Measurements from ENCODE around the gene PBXIP1. TPM values are rescaled to one million over a fixed set of nuclear protein-coding genes. Genes with fewer than 3 reads are reported as not detected.
A peak's percentile ranks its signal among the peaks of the same experiment; 100 is the strongest.

The PBXIP1 gene
- total RNA-seq, 1 experiment from 2014 or later, result 48.1 TPM

DNA sequence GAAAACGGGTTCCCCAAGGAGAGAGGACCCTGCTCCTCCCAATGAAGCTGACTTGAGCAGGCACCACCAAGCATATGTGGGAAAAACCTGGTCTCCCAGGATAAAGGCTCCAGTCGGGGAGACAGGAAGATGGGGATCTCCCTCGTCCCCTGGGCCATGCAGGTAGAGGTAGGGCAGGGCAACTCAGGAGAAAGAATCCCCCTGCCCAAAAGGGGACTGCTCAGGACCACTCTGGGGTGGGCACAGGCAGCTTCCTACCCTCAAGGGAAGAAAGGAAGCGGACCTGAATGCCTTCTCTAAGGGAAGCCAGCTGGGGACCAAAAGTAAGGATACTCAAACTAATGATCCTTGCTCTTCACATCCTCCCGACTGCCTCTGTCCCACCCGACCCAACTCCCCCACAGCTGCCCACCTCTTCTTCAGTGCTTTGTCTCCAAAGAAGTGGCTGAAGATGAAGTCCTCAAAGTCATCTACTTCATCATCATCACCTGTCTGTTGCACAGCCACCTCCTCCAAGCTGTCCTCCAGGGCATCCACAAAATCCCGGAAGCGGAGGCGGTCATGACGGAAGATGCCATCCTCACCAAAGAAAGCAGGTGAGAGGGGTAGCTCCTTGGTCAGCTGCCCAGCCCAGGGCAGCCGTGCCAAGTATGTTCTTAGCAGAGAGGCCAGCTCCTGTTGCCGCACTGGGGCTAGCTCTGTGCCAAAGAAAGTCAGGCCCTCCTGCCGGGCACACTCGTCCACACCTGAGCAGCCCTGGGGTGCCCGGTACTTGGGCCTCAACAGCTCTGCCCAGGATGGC, 10.5 kb downstream of the PBXIP1 start:
- BruUV-seq (replicated peaks), result no TSS peak
- Mint-ChIP-seq H3K27ac (ENCODE audit: unreplicated experiment) (no peak overlapping the region), H3K4me1 (ENCODE audit: low read depth, unreplicated experiment) (peaks cover 14% of the 10 kb centered on the region), H3K4me3 (ENCODE audit: low read depth, unreplicated experiment) (no peak overlapping the region), H3K36me3 (ENCODE audit: insufficient read depth, unreplicated experiment) (peaks cover 12% of the 10 kb centered on the region), H3K27me3 (ENCODE audit: unreplicated experiment) (no peaks in the 10 kb centered on the region), H3K9me3 (ENCODE audit: low read depth, unreplicated experiment) (no peaks in the 10 kb centered on the region)
- DNase-seq, result no peak
- CTCF ChIA-PET, result interaction anchor here (1.0 kb wide), 1 partner anchor 9 kb away, joined by 3 read pairs; the partner anchor contains the start of gene PMVK
- TF ChIP-seq, protein P1, sequence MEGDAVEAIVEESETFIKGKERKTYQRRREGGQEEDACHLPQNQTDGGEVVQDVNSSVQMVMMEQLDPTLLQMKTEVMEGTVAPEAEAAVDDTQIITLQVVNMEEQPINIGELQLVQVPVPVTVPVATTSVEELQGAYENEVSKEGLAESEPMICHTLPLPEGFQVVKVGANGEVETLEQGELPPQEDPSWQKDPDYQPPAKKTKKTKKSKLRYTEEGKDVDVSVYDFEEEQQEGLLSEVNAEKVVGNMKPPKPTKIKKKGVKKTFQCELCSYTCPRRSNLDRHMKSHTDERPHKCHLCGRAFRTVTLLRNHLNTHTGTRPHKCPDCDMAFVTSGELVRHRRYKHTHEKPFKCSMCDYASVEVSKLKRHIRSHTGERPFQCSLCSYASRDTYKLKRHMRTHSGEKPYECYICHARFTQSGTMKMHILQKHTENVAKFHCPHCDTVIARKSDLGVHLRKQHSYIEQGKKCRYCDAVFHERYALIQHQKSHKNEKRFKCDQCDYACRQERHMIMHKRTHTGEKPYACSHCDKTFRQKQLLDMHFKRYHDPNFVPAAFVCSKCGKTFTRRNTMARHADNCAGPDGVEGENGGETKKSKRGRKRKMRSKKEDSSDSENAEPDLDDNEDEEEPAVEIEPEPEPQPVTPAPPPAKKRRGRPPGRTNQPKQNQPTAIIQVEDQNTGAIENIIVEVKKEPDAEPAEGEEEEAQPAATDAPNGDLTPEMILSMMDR (IDR thresholded peaks at IDR 0.05; ENCODE audit: unreplicated experiment), result no peak
- intact Hi-C loops (cut with micrococcal nuclease; ENCODE audit: unreplicated experiment), result no loop called here

DNA sequence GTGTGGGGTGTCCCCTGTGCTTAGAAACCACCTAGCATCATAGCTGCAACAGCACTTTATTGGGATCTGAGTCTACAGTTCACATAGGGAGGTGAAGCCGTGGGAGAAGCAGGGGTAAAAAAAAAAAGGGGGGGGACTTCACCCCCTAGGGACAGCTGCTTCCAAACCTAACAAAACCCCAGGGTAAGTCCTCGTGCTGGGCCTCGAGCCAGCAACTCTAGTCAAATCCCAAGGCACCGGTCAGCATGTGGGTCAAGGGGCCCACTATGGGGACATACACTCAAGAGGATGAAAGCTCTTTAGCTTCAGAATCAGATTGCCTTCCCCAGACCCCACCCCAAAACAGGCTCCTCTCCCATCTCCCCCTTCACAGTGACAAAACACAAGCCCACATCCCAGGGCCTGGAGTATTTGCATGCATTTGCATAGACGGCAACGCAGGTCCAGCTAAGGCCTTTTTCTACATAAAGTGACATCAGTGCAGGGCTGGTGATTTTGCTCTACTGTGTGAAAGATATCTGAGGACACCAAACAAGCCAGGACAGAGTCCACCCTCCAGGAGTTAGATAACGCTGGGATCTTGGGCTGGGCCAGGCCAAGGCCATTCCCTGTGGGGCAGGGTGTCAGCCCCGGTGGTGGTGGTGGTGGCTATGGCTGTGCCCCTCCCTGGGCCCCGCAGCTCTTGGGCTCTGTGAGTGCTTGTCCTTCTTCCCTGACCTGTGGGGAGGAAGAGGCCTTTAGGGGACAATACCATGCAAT, 11.3 kb downstream of the PBXIP1 start:
- H3K4me1 Mint-ChIP-seq (ENCODE audit: low read depth, unreplicated experiment), result peaks cover 17% of the 10 kb centered on the region
- H3K4me3 Mint-ChIP-seq (ENCODE audit: low read depth, unreplicated experiment), result no peak overlapping the region
- no peak for DNase-seq
- BruUV-seq (replicated peaks), result TSS peak; percentile 65
- no peak overlapping the region for H3K27ac Mint-ChIP-seq (ENCODE audit: unreplicated experiment)
- intact Hi-C loops (cut with micrococcal nuclease; ENCODE audit: unreplicated experiment), result no loop called here
- peaks cover 12% of the 10 kb centered on the region for H3K36me3 Mint-ChIP-seq (ENCODE audit: insufficient read depth, unreplicated experiment)
- TF ChIP-seq, protein P1 (IDR thresholded peaks at IDR 0.05; ENCODE audit: unreplicated experiment), result no peak
- no peaks in the 10 kb centered on the region for H3K9me3 Mint-ChIP-seq (ENCODE audit: low read depth, unreplicated experiment)
- H3K27me3 Mint-ChIP-seq (ENCODE audit: unreplicated experiment), result no peaks in the 10 kb centered on the region
- CTCF ChIA-PET, result interaction anchor here (1.0 to 1.5 kb wide), 5 partner anchors 8 to 275 kb away, joined by 3 to 6 read pairs (median 4); partner anchors contain the start of genes PBXIP1 and PMVK

DNA sequence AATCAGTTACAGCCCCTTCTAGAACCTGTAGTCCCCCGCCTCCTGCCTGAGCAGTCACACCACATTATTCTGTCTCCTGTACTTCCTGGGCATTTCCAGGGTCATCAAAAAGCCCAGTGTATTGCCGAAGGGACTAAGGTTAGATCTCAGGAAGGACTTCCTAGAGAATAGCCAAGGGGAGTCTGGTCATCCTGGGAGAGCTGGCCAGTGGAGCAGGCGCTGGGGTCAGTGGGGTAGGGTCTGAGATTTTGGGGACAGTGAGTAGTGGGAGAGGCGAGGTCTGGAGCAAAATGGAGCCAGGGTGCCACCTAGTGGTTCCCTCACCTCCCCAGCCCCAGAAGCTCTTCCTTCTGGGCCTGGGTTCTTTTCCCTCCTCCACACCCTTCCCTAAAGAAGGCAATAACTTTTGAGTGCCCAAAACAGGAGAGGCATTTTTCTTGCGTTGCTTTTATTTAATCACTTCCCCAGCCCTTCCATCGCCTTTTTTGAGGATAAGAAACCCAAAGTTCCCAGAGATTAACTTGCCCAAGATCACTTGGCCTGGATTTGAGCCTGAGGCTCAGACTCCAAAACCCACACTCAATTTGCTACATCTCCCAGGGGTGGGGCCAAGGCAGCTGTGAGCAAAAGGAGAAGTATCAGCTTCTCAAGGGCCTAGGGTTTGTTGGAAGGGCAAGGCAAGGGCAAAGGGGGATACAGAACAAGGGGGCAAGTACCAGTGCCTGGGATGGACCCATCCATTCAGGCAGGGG, 12.1 kb downstream of the PBXIP1 start:
- Mint-ChIP-seq H3K9me3 (ENCODE audit: low read depth, unreplicated experiment) (no peaks in the 10 kb centered on the region), H3K36me3 (ENCODE audit: insufficient read depth, unreplicated experiment) (peaks cover 12% of the 10 kb centered on the region), H3K4me3 (ENCODE audit: low read depth, unreplicated experiment) (no peak overlapping the region), H3K4me1 (ENCODE audit: low read depth, unreplicated experiment) (peaks cover 23% of the 10 kb centered on the region), H3K27ac (ENCODE audit: unreplicated experiment) (no peak overlapping the region), H3K27me3 (ENCODE audit: unreplicated experiment) (no peaks in the 10 kb centered on the region)
- DNase-seq, result peak; percentile 58
- no TSS peak for BruUV-seq (replicated peaks)
- CTCF ChIA-PET, result interaction anchor here (1.0 to 1.5 kb wide), 5 partner anchors 8 to 274 kb away, joined by 3 to 6 read pairs (median 4); partner anchors contain the start of genes PBXIP1 and PMVK
- TF ChIP-seq, protein P1 (IDR thresholded peaks at IDR 0.05; ENCODE audit: unreplicated experiment), result peak; percentile 91
- intact Hi-C loops (cut with micrococcal nuclease; ENCODE audit: unreplicated experiment), result no loop called here

GRCh38 chr1:154941333-154942013, 14.4 kb downstream of the PBXIP1 start:
- H3K4me3 Mint-ChIP-seq (ENCODE audit: low read depth, unreplicated experiment), result no peak overlapping the region
- no peak for DNase-seq
- intact Hi-C loops (cut with micrococcal nuclease; ENCODE audit: unreplicated experiment), result no loop called here
- TF ChIP-seq, protein P1 (IDR thresholded peaks at IDR 0.05; ENCODE audit: unreplicated experiment), result no peak
- CTCF ChIA-PET, result interaction anchor here (0.6 kb wide), 2 partner anchors 25 to 32 kb away, joined by 3 to 6 read pairs; no protein-coding TSS in a partner anchor
- no peaks in the 10 kb centered on the region for H3K9me3 Mint-ChIP-seq (ENCODE audit: low read depth, unreplicated experiment)
- H3K27me3 Mint-ChIP-seq (ENCODE audit: unreplicated experiment), result no peaks in the 10 kb centered on the region
- peaks cover 14% of the 10 kb centered on the region for H3K36me3 Mint-ChIP-seq (ENCODE audit: insufficient read depth, unreplicated experiment)
- BruUV-seq (replicated peaks), result no TSS peak
- peaks cover 44% of the 10 kb centered on the region for H3K4me1 Mint-ChIP-seq (ENCODE audit: low read depth, unreplicated experiment)
- no peak overlapping the region for H3K27ac Mint-ChIP-seq (ENCODE audit: unreplicated experiment)

All from Calu3 (cell line).